ENCODE data around the gene KRTAP2-2.
"Not testable (repeated sequence)": the region's sequence is repeated elsewhere in the genome, so short reads cannot be mapped to it uniquely, and the experiment has no call there.

The KRTAP2-2 gene

DNA sequence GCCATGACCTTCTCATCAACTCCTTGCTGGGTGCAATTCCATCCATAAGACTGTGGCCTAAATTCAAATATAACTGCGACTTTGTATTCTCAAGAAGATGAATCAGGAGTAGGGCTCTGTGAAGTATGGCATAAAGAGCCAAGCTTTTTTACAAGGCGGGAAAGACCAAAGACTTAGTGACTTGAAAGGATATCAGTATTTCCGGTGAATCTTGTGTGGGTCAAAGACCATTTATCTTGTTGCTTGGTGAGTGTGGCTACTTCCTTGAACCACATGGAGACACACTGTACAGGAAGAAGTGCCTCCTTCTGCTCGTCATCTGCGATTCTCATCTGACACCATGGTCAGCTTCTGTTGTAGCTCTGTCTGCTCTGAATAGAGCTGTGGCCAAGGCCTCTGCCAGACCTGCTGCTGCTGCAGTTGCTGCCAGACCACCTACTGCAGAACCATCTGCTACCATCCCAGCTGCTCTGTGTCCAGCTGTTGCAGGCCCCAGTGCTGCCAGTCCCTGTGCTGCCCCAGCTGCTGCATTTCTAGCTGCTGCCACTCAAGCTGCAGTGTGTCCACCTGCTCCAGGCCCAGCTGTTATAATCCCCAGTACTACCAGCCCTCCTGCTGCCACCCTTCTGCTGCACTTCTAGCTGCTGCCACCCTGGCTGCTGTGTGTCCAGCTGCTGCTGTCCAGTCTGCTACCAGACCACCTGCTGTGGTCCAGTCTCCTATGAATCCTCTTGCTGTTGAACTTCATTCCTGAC lies 16.8 kb upstream of the KRTAP2-2 start:
- DNase-seq = no peak
- no peak overlapping the region for H3K4me3 ChIP-seq (ENCODE audit: low read depth, low read length)
- peaks cover 7% of the 10 kb centered on the region for H3K27me3 ChIP-seq (ENCODE audit: insufficient read depth, low read depth, severe bottlenecking)
- H3K9me3 ChIP-seq (ENCODE audit: severe bottlenecking) = peaks cover 2% of the 10 kb centered on the region
- TF ChIP-seq, protein P1, sequence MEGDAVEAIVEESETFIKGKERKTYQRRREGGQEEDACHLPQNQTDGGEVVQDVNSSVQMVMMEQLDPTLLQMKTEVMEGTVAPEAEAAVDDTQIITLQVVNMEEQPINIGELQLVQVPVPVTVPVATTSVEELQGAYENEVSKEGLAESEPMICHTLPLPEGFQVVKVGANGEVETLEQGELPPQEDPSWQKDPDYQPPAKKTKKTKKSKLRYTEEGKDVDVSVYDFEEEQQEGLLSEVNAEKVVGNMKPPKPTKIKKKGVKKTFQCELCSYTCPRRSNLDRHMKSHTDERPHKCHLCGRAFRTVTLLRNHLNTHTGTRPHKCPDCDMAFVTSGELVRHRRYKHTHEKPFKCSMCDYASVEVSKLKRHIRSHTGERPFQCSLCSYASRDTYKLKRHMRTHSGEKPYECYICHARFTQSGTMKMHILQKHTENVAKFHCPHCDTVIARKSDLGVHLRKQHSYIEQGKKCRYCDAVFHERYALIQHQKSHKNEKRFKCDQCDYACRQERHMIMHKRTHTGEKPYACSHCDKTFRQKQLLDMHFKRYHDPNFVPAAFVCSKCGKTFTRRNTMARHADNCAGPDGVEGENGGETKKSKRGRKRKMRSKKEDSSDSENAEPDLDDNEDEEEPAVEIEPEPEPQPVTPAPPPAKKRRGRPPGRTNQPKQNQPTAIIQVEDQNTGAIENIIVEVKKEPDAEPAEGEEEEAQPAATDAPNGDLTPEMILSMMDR (IDR thresholded peaks at IDR 0.05; ENCODE audit: low read depth, low read length) = no peak
- H3K36me3 ChIP-seq = no peaks in the 10 kb centered on the region
- no peak overlapping the region for H3K27ac ChIP-seq

DNA sequence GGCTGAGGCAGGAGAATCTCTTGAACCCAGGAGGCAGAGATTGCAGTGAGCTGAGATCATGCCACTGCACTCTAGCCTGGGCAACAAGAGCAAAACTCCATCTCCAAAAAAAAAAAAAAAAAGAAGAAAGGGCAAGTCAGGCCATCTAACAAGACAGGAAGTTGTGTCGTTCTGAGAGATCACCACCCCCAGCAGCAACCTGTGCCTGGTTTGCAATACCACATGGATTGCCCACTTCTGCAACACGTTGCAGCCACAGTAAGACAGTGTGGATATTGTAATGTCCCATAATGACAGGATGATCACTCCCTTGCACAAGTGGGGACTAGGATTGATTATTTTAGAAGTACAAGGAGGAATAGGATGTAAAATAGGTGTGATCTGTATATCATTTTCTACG lies 14.0 kb upstream of the KRTAP2-2 start:
- no peak for DNase-seq
- Histone ChIP-seq H3K27me3 (ENCODE audit: insufficient read depth, low read depth, severe bottlenecking) (no peaks in the 10 kb centered on the region), H3K9me3 (ENCODE audit: severe bottlenecking) (no peaks in the 10 kb centered on the region), H3K36me3 (no peaks in the 10 kb centered on the region), H3K4me3 (ENCODE audit: low read depth, low read length) (no peak overlapping the region), H3K27ac (no peak overlapping the region)
- TF ChIP-seq, protein P1 (IDR thresholded peaks at IDR 0.05; ENCODE audit: low read depth, low read length) = no peak

DNA sequence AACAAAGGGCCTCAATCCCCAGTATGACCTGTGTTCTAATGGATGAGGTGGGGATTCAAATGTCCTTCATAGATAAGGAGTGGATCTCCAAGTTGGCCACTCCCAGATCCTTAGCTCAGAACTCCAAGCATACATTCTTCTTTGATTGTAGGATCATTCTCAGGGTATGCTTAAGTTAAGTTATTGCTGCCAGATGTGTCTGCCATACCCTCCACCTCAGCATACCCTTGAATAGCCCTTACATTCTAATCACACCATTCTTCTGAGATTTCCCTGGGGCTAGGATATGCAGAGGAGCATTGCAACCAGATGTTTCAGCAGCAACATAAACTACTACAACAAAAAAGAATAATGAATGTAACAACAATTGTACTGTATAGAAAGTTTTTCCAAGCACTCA lies 12.3 kb upstream of the KRTAP2-2 start:
- DNase-seq = no peak
- H3K36me3 ChIP-seq = no peaks in the 10 kb centered on the region
- no peak overlapping the region for H3K27ac ChIP-seq
- no peaks in the 10 kb centered on the region for H3K9me3 ChIP-seq (ENCODE audit: severe bottlenecking)
- TF ChIP-seq, protein P1 (IDR thresholded peaks at IDR 0.05; ENCODE audit: low read depth, low read length) = no peak
- no peak overlapping the region for H3K4me3 ChIP-seq (ENCODE audit: low read depth, low read length)
- H3K27me3 ChIP-seq (ENCODE audit: insufficient read depth, low read depth, severe bottlenecking) = no peaks in the 10 kb centered on the region

DNA sequence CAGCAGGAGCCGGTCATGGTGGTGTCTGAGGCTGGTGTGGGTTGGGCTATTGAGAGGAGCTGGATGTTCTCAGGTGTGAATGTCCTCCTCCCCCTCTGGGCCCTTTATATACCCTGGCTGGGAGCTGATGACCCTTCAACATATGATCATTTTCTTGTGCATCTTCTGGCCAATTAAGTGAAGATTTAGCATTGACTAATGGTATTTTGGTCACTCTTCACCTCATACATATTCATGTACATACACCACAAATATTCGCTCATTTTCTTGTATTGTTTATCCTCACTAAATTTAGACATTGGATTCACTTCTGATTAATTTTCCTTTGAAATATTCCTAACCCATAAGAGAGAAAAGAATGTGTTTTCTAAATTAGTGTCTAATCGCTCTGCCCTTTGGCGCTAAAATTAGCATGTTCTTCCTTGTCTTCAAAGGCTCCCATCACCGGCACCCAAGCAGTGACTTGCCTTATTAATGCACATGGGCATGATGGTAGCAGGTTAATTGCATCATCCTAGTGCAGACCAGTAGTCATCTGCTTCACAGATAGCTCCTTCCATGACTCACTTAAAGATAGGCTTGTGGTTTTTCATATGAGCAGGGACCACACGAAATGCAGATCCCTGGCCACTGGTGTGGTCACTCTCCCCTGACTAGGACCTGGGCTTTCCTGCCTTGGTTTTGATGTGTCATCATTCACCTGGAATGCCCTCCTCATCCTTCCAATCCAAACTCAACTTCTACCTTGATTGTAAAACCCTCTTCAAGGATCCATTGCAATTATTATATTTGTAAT lies 11.0 kb upstream of the KRTAP2-2 start, which contains the start of gene KRTAP2-4:
TSS of gene KRTAP2-4 (minus strand) at position 51 of the 796 bp plus-strand sequence. CDS start at position 17, 34 bp downstream.
- TF ChIP-seq, protein P1 (IDR thresholded peaks at IDR 0.05; ENCODE audit: low read depth, low read length) = no peak
- DNase-seq = no peak

DNA sequence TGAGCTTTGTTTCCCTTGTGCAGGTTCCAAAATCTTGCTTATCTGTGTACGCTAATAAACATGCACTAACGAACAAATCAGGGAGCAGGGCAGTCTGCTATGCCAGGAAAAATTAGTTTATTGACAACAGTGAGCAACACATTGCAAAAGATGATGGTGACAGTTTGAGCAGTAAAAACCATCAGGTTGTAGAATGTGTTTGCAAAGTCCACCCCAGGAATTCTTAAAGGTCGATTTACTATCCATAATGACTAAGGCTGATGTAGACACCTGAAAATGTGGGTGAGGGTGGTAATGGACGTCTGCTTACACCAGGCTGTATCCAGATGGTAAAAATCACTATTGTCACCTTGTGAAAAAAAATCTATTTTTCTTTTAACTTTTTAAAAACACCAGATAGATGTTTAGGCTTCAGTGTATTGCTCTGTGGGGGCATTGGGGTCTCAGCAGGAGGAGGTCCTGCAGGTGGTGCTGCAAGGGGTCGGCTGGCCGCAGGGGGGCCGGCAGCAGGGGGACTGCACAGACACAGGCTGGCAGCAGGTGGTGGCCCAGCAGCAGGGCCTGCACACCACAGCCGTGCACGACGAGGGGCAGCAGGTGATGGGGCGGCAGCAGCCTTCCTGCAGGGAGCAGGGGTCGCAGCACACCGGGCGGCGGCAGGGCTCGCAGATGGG lies 10.1 kb upstream of the KRTAP2-2 start:
- not testable (repeated sequence) for H3K27ac ChIP-seq; DNase-seq; H3K9me3 ChIP-seq (ENCODE audit: severe bottlenecking); H3K27me3 ChIP-seq (ENCODE audit: insufficient read depth, low read depth, severe bottlenecking); H3K36me3 ChIP-seq; H3K4me3 ChIP-seq (ENCODE audit: low read depth, low read length)

More for the DNA sequence above, 11.0 kb upstream of the KRTAP2-2 start, which contains the start of gene KRTAP2-4:
- no peaks in the 10 kb centered on the region for H3K27me3 ChIP-seq (ENCODE audit: insufficient read depth, low read depth, severe bottlenecking)
- no peaks in the 10 kb centered on the region for H3K36me3 ChIP-seq
- no peak within 1 kb of the TSS for H3K27ac ChIP-seq
- no peaks in the 10 kb centered on the region for H3K9me3 ChIP-seq (ENCODE audit: severe bottlenecking)
- no peak within 1 kb of the TSS for H3K4me3 ChIP-seq (ENCODE audit: low read depth, low read length)

DNA sequence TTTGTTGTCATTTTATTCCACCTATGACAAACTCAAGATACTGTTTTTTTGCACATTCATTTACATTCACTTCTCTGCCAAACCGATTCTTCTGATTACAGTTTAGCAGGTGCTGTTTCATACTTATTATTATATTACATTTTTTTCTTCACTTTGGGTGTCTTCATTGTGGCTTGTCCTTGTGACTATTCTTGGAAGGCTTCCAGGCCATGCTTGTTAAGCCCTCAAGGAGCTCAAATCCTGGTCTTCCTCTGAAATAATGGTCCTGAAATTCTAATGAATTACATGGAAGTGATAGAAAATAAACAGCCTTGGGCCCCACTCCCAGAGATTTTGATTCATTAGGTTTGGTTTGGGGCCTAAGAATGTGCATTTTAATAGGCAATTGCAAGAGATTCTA lies 9.3 kb upstream of the KRTAP2-2 start:
- Histone ChIP-seq H3K36me3 (no peaks in the 10 kb centered on the region), H3K27me3 (ENCODE audit: insufficient read depth, low read depth, severe bottlenecking) (no peaks in the 10 kb centered on the region), H3K9me3 (ENCODE audit: severe bottlenecking) (no peaks in the 10 kb centered on the region), H3K27ac (no peak overlapping the region), H3K4me3 (ENCODE audit: low read depth, low read length) (no peak overlapping the region)
- no peak for DNase-seq
- TF ChIP-seq, protein P1 (IDR thresholded peaks at IDR 0.05; ENCODE audit: low read depth, low read length) = no peak
